ENCODE measurements around the gene RGS8.

Gene RGS8

GRCh38 chr1:182684116-182684828 is at the start of gene RGS8:
TSS of gene RGS8 (minus strand) at chr1:182684587. CDS start at chr1:182669649, 14,938 bp downstream.
- DNase-seq (ENCODE audit: low read depth): no peak

- DNase-seq (ENCODE audit: low read depth): no peak
Measured at GRCh38 chr1:182731852-182732575, 47.6 kb upstream of the RGS8 start.

- DNase-seq (ENCODE audit: low read depth): no peak
Measured at GRCh38 chr1:182726912-182727311, 42.5 kb upstream of the RGS8 start.

- no peak for DNase-seq (ENCODE audit: low read depth)
Measured at GRCh38 chr1:182725259-182726255, 41.2 kb upstream of the RGS8 start.

- no peak for DNase-seq (ENCODE audit: low read depth)
Measured at GRCh38 chr1:182724215-182724614, 39.8 kb upstream of the RGS8 start.

GRCh38 chr1:182723200-182723599 is 38.8 kb upstream of the RGS8 start:
- no peak for DNase-seq (ENCODE audit: low read depth)

- DNase-seq (ENCODE audit: low read depth): no peak
Measured at GRCh38 chr1:182721525-182721924, 37.1 kb upstream of the RGS8 start.

- no peak for DNase-seq (ENCODE audit: low read depth)
Measured at GRCh38 chr1:182720463-182720862, 36.1 kb upstream of the RGS8 start.

- no peak for DNase-seq (ENCODE audit: low read depth)
Measured at GRCh38 chr1:182719553-182719952, 35.2 kb upstream of the RGS8 start.

GRCh38 chr1:182718311-182718710 is 33.9 kb upstream of the RGS8 start:
- DNase-seq (ENCODE audit: low read depth): no peak

GRCh38 chr1:182716740-182717720 is 32.6 kb upstream of the RGS8 start:
- no peak for DNase-seq (ENCODE audit: low read depth)

GRCh38 chr1:182715531-182715930 is 31.1 kb upstream of the RGS8 start:
- no peak for DNase-seq (ENCODE audit: low read depth)

GRCh38 chr1:182714546-182714945 is 30.2 kb upstream of the RGS8 start:
- no peak for DNase-seq (ENCODE audit: low read depth)

GRCh38 chr1:182713939-182714338 is 29.6 kb upstream of the RGS8 start:
- no peak for DNase-seq (ENCODE audit: low read depth)

- DNase-seq (ENCODE audit: low read depth): no peak
Measured at GRCh38 chr1:182713492-182713891, 29.1 kb upstream of the RGS8 start.

GRCh38 chr1:182709855-182710254 is 25.5 kb upstream of the RGS8 start:
- no peak for DNase-seq (ENCODE audit: low read depth)

- no peak for DNase-seq (ENCODE audit: low read depth)
Measured at GRCh38 chr1:182709225-182709764, 24.9 kb upstream of the RGS8 start.

- no peak for DNase-seq (ENCODE audit: low read depth)
Measured at GRCh38 chr1:182707122-182707521, 22.7 kb upstream of the RGS8 start.

GRCh38 chr1:182704677-182705076 is 20.3 kb upstream of the RGS8 start:
- no peak for DNase-seq (ENCODE audit: low read depth)

GRCh38 chr1:182703539-182703938 is 19.2 kb upstream of the RGS8 start:
- DNase-seq (ENCODE audit: low read depth): no peak

Data from CMK (cell line).